ENCODE measurements around the gene PCDHGC3.

The PCDHGC3 gene

DNA sequence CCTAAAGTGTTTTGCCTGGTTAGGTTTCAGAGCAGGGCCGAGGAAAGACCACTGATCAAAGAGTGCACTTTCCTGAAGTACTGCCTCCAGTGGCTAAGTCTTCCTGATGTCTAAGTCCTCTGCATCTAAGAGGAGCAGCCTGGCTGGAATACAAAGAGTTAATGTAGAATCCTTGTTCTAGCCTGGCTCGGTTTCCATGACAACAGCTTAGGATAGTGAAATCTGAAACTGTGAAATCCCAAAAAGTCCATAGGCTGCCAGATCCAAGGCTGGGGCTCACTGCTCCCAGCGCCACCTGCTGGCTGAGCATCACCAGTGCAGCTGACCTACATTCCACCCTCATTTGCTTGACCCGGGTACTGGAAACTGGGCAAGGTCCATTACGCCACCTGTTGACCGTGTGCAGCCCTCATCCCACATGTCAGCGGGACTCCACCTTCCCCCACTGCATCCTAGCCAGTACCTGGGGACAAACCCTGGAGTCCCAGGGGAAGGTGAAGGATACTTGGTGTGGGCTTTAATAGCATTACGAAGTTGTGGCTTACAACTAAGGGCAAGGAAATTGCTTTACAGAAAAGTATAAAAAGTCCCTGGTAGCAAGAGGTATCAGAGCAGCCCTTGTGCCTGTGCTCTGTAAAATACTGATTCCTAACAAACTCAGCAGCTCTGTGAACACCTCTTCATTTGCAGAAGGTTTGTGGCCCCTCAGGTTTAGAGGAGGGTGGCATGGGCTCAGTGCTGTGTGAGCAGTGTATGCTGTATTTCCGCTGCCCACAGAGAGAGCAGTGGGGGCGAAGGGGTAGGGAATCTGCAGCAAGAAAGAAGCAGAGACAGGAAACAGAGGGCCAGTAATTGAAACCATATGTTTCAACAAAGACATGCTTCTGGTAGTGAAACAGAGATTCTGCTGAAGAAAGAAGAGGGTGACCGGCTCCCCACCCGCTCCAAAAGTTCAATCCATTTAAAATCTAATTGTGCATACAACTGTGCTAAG, 49.1 kb downstream of the PCDHGC3 start:
- DNase-seq (ENCODE audit: low read depth), result no peak

DNA sequence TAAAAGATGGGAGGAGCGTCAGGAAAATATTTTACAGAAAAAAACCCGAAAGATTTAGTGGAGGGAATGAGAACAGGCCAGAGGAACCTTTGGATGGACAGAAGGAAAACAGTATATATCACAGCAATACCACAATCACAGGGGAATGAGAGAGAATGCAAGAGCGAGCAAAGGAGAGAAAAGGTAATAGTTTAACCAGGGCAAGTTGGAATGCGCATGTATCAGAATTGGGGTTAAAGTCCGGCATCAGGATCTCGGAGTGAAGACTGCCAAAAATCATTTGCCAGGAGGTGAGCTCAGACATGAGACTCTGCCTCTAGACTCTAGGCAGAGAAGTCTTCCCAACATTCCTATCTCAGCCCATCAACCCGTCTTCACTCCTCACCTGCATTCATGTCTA, 49.9 kb downstream of the PCDHGC3 start:
- no peak for DNase-seq (ENCODE audit: low read depth)

DNA sequence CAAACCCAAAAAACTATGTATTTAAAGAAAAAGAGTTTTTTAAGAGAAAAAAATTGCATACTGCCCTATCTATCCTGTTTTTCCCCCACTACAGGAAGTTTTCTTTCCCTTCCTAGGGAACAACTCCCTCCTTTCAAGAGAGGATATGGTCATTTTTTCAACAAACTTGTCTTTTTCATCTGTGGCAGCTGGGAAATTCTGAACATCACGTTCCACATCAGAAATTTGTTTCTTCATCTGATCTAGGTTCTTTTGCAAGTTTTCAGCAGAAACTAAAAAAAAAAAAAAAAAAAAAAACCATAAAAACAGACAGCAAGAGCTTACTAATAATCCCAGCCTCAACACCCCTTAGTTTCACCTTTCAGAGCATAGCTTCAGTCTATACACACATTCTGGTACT, 51.7 kb downstream of the PCDHGC3 start:
- DNase-seq (ENCODE audit: low read depth), result no peak

Data from stimulated activated CD8-positive, alpha-beta memory T cell treated with anti-CD3 and anti-CD28 coated beads, Interleukin-7, amount 100 ng/mL, for 24 hours (primary cell).